Fibroblast of pulmonary artery (primary cell): ENCODE results near the gene EXOC1.

ENCODE experiments used
- DNase-seq: peaks from one replicate; pipeline ENCODE4 v3.0.0-alpha.2; 2010; ENCODE audit warnings: low read depth
- H3K4me3 ChIP-seq: replicated peaks from 2 replicates; pipeline ENCODE4 v1.5.1; 2011; ENCODE audit warnings: low read depth, mild to moderate bottlenecking, control low read depth, low read length, moderate library complexity
- TF ChIP-seq, protein P1 (sequence below): IDR thresholded peaks from 2 replicates; pipeline ENCODE4 v1.5.1; 2011; ENCODE audit warnings: mild to moderate bottlenecking, control low read depth, low read length, inconsistent platforms; ENCODE audit errors: missing control alignments

EXOC1 gene

DNA sequence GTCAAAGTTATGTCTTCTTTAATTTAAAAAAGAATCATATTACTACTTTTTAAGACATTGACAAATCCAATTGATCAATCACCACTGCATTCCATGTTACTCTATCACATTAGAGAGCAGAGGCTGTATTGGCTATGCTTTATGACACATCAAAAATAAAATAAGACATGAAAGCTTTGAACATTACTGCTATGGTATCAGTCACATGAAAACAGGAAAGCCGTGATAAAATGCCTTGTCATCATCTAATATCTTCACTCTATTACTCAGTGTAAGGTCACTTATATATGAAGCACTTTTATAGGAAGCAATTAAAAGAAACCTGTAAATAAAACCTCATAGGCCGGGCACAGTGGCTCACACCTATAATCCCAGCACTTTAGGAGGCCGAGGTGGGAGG, 67.6 kb downstream of the EXOC1 start:
- peak; percentile 6 for DNase-seq
- no peak overlapping the region for H3K4me3 ChIP-seq
- TF ChIP-seq, protein P1, sequence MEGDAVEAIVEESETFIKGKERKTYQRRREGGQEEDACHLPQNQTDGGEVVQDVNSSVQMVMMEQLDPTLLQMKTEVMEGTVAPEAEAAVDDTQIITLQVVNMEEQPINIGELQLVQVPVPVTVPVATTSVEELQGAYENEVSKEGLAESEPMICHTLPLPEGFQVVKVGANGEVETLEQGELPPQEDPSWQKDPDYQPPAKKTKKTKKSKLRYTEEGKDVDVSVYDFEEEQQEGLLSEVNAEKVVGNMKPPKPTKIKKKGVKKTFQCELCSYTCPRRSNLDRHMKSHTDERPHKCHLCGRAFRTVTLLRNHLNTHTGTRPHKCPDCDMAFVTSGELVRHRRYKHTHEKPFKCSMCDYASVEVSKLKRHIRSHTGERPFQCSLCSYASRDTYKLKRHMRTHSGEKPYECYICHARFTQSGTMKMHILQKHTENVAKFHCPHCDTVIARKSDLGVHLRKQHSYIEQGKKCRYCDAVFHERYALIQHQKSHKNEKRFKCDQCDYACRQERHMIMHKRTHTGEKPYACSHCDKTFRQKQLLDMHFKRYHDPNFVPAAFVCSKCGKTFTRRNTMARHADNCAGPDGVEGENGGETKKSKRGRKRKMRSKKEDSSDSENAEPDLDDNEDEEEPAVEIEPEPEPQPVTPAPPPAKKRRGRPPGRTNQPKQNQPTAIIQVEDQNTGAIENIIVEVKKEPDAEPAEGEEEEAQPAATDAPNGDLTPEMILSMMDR = no peak

DNA sequence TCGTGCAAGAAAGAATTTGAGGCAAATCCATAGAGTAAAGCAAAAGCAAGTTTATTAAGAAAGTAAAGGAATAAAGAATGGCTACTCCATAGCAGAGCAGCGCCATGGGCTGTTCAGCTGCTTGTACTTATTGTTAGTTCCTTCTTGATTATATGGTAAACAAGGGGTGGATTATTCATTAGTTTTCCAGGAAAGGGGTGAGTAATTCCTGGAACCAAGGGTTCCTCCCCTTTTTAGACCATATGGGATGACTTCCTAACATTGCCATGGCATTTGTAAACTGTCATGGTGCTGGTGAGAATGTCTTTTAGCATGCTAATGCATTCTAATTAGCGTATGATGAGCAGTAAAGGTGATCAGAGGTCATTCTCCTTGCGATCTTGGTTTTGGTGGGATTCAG, 71.8 kb downstream of the EXOC1 start:
- TF ChIP-seq, protein P1 = no peak
- no peak for DNase-seq
- no peak overlapping the region for H3K4me3 ChIP-seq

DNA sequence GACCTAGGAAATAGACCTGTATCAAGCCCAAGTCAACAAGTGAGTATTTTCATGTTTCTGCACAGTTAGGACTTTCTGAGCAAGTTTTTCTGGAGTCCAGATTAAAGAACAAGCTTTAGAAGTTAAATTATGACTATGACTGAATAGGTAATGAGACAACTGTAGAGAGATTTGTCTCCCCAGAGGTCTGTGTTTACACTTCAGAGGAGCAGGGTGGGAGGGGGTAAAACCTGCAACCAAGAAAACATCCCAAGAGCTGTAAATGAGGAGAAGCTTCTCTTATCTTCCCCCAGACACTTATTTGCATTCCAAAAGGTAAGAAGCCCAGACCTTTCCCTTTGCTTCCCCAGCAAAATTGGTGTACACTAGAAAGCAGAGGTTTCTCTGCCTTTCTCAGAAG, 73.2 kb downstream of the EXOC1 start:
- H3K4me3 ChIP-seq = no peak overlapping the region
- DNase-seq = no peak
- TF ChIP-seq, protein P1 = no peak

DNA sequence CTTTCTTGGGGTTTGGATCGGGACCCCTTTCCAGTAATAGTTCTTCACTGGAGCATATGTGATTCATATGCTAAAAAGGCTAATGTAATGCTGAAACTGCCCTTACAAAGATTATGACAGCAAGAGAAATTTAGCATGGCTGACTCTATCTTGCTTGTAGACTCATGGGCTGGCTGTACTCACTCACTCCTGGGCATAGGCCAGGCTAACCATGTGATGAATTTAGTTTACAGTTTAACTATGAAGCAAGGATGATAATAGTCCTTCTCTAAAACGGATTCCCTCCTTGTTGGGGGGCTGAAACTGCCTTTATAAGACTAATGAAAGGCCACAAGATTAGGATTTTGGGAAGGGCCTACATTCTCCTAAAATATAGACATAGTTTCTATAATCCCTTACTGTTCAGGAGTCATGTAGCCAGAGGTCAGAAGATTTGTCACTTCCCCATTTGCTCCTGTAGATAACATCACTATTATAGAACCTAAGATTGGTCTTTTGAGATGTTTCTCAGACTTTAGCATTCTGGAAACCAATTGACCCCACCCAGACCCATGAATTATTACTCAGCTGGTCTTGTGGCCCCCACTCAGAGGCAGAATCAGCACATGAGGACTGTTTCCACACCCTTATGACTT, 74.5 kb downstream of the EXOC1 start:
- TF ChIP-seq, protein P1 = no peak
- DNase-seq = no peak
- H3K4me3 ChIP-seq = no peak overlapping the region

DNA sequence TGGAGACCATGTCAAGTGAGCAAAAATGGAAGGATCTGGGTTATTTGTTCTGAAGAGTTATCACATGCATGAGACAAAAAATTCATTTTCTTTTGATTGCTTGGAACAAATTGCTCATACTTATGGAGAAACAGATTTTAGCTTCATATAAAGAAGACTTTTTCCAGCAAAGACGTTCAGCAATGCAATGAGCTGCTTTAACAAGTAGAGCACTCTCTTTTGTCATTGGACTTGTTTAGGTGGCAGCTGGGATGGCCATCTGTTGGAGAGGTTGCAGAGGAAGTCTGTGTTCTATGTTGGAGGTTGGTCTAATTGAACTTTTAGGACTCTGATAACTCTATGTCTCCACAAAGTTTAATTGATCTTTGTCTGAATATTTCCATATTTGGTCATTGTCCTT, 75.4 kb downstream of the EXOC1 start:
- no peak for DNase-seq
- no peak overlapping the region for H3K4me3 ChIP-seq
- TF ChIP-seq, protein P1 = no peak

DNA sequence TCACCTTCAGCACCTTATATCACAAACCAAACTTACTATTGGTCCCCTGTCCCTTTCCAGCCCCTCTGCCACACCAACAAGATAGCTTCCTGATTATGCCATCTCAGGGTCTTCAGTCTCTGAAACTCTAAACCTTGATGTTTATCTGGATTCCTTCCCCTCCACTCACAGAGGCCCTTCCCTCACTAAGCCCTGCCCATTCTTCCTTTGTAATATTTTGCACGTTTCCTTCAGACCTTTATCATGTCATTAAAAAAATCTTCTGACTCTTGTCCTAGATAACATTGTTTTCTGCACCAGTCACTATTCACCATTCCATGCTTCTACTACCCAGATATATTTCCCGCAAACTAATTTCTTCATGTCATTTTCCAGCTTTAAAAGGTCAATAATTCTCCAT, 77.6 kb downstream of the EXOC1 start:
- no peak overlapping the region for H3K4me3 ChIP-seq
- TF ChIP-seq, protein P1 = no peak
- DNase-seq = no peak

DNA sequence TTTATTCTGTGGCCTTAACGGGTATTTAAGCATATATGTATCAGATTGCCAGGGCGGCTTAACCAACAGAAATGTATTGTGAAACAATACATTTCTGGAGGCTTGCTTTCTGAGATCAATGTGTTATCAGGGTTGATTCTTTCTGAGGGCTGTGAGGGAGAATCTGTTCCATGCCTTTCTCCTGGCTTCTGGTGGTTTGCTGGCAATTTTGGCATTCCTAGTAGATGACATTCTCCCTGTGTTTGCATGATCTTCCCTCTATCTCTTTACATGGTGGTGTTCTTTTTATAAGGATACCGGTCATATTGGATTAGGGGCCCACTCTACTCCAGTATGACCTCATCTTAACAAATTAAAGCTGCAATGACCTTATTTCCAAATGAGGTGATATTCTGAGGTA, 78.4 kb downstream of the EXOC1 start:
- H3K4me3 ChIP-seq = no peak overlapping the region
- peak; percentile 42 for DNase-seq
- TF ChIP-seq, protein P1 = no peak
